ENCODE results near the gene ANXA4.

Gene ANXA4

DNA sequence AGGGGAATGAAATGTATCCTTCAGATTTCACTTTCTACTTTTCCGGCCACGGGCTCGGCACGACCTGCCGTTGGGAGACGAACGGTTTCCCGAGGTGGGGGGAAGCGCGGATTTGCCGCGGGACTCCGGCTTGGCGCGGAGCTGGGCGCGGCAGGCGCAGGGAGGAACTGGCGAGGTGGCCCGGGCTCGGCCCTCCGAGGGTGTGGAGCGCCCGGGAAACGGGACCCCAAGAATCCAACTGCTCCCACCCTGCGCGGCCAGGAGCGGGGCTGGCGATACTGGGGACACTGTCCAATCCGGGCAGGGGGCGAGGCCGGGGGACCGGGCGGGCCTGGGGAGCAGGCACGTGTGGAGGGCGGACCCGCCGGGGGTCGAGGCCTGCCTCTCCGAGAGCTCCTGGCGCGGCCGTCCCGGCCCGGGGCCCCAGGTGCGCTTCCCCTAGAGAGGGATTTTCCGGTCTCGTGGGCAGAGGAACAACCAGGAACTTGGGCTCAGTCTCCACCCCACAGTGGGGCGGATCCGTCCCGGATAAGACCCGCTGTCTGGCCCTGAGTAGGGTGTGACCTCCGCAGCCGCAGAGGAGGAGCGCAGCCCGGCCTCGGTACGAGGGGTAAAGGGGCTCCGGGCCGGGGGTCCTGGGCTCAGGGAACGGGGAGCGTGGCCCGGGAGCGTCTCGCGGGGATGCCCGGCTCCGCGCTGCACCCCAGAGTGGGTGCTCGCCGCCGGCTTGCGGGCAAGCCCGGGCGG is at the start of gene ANXA4:
Gene ANXA4 (plus strand): TSS at position 560 of the 747 bp plus-strand sequence. CDS start 39,432 bp downstream, outside the sequence.
- peak; percentile 20 to 52 for DNase-seq (ENCODE audit: low read depth in 1 of 2, low spot score in 1 of 2)

DNA sequence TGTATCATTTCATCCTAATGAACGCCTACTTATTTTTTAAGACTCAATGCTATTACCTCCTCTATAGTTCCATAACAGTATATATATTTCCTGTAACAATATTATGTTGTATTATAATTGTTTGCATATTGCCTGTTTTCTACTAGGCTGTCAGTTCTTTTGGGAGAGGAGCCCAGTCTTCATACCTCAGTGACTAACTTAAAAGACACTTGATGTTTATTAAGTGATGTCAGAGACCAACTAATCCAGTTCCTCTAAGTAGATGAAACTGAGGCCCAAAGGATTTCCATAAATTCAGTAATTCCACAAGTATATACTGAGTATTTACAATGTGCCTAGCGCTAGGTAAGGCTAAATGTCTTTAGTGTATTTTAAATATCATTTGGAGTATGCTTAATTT is 49.5 kb upstream of the ANXA4 start:
- no peak for DNase-seq (ENCODE audit: low read depth in 1 of 2, low spot score in 1 of 2)

DNA sequence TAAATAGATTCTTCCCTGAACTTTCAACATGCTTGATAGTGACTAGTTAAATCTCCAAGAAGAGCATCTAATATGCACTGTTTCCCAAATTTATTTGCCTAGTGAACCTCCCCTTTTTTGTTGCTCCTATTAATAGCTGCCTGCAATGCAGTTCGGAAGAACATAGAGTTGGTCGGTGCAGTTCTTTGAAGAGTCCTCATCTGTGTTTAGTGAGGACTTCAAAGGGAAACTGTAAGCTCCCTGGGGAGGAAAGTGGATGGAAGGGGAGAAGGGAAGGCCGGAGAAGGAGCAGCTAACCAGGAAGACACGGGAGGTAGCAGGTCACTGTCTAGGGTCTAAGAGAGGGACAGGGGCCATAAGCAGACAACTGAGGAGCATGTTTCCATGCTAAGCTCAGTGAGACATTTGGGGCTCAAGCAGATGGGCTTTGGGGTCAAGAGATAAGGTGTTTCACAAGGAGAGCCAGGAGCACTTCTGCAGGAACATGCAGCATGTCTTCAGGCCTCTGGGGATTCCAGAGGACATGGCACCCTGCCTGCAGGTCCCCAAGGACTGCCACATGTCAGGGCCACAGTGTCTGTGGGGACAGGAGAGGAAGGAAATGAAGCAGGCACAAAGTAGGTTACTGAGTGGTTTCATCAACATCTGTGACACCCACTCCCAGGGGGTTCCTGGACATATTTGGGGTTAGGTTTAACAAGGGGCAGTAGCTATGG is 48.7 kb upstream of the ANXA4 start:
- no peak for DNase-seq (ENCODE audit: low read depth in 1 of 2, low spot score in 1 of 2)

DNA sequence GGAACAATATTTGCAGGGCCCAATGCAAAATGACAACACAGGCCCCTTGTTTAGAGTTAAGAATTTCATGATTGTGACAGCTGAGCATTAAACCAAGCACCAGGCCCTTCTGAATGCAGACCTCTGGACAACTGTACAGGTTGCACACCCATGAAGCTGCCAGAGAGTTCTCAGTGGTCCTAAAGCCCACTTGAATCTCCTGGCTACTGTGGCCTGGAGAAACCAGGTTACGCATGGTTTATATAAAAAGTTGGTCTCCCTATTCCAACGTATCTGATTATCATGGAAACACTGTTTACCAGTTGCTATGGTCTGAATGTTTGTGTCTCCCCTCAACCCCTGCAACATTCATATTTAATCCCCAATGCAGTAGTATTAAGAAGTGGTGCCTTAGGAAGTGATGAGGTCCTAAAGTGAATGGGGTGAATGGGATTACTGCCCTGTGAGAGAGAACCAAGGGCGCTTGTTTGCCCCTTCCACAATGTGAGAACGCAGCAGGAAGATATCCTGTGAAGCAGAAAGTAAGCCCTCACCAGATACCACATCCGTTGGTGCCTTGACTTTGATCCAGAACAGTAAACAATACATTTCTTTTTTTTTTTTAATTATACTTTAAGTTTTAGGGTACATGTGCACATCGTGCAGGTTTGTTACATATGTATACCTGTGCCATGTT is 48.0 kb upstream of the ANXA4 start:
- no peak for DNase-seq (ENCODE audit: low read depth in 1 of 2, low spot score in 1 of 2)

DNA sequence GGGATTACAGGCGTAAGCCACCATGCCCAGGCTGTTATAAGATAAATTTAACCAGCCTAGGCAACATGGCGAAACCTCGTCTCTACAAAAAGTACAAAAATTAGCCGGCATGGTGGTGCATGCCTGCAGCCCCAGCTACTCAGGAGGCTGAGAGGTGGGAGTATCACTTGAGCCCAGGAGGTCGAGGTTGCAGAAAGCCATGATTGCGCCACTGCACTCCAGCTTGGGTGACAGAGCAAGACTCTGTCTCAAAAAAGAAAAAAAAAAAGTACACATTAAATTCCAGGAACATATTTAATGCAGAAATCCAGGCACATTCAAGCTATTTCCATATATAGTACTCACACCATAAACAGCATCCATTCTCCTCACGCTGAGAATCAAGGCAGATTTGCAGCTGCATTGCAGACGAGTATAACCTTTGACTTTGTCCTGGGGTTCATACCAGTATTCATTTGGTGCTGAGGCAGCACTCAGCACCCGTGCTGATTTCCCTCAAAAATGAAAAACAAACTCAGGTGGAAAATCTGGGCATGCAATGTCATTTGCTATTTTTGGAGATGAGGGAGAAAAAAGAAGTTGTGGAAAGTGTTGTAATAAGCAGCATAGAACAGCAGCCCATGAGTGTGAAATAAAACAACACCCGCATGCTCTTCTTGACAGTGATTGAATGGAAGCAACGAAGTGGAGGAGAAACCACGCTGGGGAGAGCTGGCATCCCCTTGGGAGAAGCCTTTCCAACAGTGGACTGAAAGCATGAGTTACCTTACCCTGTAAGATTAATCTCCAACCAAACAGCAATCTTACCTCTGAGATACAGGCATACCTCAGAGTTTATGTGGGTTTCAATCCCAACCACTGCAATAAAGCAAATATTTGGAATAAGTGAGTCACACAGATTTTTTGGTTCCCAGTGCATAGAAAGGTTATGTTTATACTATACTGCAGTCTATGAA is 46.8 kb upstream of the ANXA4 start:
- no peak for DNase-seq (ENCODE audit: low read depth in 1 of 2, low spot score in 1 of 2)

DNA sequence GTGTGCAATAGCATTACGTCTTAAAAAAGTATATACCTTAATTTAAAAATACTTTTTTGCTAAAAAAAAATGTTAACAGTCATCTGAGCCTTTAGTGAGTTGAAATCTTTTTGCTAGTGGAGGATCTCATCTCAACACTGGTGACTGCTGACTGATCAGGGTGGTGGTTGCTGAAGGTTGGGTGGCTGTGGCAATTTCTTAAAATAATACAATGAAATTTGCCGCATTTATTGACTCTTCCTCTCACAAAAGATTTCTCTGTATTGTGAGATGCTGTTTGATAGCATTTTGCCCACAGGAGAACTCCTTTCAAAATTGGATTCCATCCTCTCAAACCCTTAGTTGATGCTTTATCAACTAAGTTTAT is 46.1 kb upstream of the ANXA4 start:
- DNase-seq (ENCODE audit: low read depth in 1 of 2, low spot score in 1 of 2): no peak

DNA sequence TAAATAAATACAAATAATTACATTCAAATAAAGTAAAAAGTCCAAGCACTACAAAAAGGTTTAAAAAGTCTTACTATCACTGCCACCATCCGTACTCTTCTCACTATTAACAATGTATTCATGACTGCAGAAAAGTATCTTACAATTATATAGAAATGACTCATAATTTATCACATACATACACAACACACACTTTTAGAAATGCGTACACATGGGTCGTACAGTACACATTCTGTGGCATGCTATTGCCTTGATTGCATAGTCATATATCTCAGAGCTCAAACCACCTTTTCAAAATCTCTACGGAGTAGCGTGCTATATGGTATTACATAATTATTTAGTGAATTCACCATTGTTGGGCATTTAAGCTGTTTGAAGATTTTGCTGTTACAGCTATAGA is 41.6 kb upstream of the ANXA4 start:
- DNase-seq (ENCODE audit: low read depth in 1 of 2, low spot score in 1 of 2): no peak

DNA sequence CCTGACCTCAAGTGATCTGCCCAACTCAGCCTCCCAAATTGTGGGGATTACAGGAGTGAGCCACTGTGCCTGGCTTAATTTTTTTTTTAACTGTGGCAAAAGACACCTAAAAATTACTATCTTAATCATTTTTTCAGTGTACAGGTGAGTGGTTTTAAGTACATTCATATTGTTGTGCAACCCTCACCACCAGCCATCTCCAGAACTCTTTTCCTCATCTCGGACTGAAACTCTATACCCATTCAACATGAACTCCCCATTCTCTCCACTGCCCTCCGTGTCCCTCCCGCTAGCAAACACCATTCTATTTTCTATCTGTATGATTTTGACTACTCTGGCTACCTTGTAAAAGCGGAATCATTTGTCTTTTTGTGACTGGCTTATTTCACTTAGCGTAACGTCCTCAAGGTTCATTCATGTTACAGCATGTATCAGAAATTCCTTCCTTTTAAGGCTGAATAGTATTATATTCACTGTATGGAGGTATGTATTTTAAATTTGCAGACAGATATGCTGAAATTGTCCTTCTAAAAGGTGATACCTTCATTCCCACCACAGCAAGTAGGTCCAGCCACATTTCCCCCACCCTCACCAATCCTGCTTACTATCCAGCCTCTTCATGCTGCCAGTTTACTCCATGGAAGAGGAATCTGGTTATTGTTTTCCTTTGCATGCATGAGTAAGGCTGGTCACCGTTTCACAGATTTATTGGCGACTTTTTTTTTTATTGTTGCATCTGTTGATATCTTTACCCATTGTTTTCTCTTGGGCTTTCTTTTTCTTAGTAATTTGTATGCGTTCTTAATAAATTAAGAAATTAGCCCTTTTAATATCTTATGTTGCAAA is 40.6 kb upstream of the ANXA4 start:
- no peak for DNase-seq (ENCODE audit: low read depth in 1 of 2, low spot score in 1 of 2)

DNA sequence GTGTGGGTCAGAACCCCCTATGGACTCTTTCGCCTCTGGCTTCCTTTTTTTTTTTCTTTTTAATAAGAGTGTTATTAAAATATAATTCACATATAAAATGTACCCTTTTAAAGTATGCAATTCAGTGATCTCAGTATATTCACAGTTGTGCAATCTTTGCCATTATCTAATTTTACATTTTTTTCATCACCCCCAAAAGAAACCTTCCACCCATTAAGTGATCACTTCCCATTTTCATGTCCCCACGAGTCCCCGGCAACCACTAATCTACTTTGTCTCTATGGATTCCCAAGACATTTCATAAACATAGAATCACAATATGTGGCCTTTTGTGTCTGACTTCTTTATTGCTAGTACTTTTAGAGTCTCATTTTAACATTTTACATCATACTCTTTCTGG is 38.7 kb upstream of the ANXA4 start:
- DNase-seq (ENCODE audit: low read depth in 1 of 2, low spot score in 1 of 2): no peak

DNA sequence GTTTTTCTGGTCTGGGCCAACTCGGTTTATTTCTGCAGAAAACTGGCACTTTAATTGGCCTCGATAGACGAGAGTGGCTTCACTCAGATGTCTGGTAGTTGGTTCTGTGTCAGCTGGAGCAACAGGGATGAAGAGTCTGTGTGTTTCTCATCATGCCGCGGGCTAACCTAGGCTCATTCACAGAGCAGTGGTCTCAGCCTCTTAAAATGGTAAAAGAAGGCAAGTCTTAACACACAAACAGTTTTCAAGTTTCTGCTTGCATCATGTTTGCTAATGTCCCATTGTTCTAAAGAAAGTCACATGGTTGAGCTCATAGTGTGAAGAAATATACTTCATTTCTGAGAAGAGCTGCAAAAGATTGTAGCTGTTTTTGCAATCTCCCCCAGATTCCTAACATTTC is 37.5 kb upstream of the ANXA4 start:
- no peak for DNase-seq (ENCODE audit: low read depth in 1 of 2, low spot score in 1 of 2)

DNA sequence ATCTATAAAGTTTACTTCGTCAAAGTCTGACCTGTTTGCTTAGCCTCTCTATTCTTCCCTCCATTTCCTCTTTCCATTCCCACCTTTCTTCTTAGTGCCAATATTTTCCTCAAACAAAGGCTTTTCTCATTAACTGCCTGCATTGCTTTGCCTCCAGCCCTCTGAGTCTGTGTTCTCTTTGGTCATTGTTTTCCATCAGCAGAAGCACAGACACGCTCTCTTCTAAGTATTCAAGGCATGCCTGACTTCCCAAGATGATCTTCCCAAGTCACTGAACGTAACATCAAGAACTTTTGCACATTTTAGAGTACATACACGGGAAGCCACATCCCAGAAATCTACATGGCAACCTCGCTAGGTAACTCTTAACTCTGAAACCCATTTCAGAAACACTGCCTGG is 32.6 kb upstream of the ANXA4 start:
- no peak for DNase-seq (ENCODE audit: low read depth in 1 of 2, low spot score in 1 of 2)

DNA sequence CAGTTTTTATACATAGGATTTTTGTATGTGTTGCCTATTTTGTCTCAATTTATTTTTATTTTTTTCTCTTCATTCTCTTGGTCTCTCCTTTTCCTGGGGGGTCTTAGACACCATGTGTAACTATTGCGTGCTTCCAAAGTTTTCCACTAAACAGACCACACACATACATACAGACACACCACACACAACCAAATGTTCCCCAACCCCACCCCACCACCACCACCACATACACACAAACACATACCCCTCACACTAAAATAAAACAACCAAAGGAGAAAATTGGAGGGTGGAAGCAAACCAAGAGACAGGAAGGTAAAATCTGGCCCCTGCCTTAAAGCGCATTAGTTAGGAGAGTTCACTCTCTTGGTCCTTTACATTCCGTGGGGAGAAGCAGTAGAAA is 30.0 kb upstream of the ANXA4 start:
- DNase-seq (ENCODE audit: low read depth in 1 of 2, low spot score in 1 of 2): no peak

DNA sequence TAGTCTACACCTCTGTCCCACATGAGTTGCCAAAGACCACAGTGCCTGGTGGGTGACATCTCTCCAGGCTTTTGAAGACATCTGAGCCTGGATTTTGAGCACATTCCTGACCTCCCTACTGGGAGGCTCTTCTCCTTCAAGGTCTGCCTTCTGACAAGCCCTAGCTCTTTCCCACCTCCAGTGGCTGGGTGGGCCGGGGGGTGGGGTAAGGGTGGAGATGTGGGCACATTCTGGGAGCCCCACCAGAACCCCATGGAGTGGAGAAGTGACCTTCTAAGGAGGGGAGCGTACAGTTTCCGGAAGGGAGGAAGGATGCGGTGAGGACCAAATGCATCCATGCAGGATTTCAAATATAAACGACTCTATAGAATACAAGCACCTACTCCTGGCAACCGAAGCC is 27.9 kb upstream of the ANXA4 start:
- DNase-seq (ENCODE audit: low read depth in 1 of 2, low spot score in 1 of 2): no peak

DNA sequence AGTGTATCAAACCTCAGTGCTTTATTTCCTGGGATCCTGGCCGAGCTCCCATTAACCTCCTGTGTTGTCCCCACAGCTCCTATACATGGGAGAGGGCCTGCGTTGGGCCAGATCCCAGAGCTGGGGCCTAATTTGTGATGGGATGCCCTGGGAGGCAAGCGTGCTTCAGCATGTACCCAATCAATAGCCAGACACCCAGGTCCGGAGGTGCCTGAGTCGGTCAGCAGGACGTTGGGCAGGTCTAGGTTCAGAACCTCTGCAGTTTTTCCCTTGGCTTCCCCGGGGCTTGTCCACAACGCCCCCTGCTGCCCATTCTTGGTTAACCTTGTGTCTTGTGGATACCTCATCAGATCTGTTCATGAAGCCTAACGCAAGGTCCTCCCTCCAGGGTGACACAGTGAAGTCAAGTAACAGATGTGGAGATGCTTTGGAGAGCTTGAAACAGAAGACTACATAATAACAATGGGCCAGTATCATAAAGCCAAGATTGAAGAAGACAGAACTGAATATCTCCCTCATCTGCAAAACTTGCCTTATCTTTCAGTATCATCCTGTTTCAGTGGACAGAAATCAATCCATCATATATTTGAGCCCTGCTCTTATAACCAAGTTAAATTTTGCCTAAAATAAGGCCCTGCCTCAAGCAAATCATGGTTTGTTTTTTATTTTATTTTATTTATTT is 27.3 kb upstream of the ANXA4 start:
- peak; percentile 72 to 79 for DNase-seq (ENCODE audit: low read depth in 1 of 2, low spot score in 1 of 2)

DNA sequence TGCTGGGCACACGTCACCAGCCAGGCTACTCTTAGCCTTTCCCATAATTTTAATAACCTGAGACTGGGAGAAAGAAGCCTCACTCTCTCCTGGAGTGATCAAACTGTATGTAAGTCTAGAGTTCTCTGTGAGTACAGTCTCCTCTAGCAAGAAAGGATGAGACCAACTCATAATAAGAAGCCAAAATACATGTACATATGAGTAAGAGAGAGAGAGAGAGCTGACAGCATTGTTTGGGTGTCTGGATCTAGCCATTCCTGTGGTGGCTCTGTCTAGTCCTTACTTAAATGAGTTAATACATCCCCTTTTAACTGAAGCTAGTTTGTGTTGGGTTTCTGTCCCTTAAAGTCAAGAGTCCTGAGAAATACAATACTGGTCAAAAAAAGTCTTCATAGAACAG is 26.0 kb upstream of the ANXA4 start:
- no peak for DNase-seq (ENCODE audit: low read depth in 1 of 2, low spot score in 1 of 2)

DNA sequence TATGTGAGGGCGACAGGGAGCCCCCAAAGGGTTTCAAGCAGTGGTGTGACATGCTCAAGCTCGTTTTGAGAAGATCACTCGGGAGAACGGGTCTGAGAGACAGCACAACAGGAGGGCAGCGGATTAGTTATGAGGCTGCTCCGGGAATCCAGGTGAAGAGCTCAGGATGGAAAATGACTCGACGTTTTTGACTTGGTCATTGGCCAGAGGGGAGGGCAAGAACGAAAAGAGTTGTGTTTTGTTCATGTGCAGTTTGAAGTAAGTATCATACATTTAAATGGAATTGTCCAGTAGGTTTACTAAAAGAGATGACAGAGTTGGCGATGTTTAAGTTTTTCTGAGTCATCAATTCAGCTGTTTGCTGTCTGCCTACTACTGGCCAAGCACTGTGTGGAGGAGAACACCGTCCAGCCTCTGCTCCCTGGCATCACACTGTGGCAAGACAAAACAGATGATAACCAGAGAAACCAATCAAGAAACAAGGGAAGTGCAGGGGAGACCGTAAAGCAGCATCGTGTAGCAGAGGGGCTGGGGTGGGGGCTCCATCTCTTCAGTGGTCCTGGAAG is 25.3 kb upstream of the ANXA4 start:
- no peak for DNase-seq (ENCODE audit: low read depth in 1 of 2, low spot score in 1 of 2)

DNA sequence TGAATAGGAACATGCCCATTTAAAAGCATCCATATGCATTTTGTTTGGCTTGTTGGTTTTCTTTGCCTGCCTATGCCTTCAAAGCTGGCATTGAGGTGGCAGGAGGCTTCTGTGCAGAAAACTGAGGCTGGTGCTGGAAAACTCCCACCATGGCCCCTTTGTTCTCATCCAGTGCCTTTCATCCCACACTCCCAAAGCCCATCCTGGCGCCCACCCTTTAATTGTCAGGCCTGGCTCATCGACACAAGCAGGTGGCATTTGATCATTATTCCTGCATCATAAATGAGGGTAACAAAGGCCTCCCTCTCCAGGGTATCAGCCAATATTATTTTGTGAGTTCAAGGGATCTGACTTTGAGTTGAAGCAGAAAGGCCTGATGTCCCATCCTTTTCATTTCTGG is 24.7 kb upstream of the ANXA4 start:
- DNase-seq (ENCODE audit: low read depth in 1 of 2, low spot score in 1 of 2): no peak

DNA sequence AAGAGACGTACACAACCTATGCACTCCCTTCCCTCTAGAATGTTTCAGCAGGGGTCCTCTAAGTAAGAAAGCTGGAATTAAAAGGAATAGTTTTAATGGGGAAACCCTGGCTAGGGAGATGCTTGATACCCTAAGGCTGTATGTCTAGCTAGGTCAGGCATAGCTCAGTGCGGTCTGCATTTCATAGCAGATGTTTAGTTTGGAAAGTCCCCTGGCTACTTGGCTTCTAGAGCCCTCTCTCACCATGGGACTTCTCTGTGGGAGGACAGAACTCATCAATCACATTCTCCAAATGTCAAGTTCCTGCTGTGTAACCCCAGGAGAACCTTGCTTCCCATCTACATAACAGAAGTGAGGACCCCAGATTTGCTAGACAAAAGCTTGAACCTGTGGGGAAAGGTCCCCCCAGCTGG is 24.1 kb upstream of the ANXA4 start:
- DNase-seq (ENCODE audit: low read depth in 1 of 2, low spot score in 1 of 2): no peak

DNA sequence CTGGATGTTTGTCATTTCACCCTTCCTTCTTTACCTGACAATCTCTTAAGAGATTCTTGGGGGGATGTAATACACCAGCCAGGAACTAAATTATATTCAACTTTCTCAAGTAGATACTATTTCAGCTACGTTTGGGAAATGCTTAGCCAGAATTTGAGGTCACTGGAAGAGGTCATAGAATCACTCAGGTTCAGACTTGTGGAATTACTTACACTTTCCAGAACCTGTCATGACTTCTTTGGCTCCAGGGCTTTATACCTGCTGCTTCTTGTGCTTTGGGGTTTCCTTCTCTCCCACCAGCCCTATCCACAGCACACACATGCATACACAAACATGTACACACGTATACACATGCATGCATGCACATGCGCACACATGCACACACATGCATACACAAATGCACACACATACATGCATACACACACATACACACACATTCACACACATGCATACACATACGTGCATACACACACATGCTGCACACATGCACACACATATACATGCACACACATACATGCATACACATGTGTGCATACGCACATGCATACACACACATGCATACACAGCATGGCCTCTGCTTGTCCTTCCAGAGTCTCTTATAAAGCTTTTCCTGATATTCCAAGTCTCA is 23.5 kb upstream of the ANXA4 start:
- no peak for DNase-seq (ENCODE audit: low read depth in 1 of 2, low spot score in 1 of 2)
